ENCODE data around the gene LRRTM4. TPM values are rescaled to one million over a fixed set of nuclear protein-coding genes. Genes with fewer than 3 reads are reported as not detected.

The LRRTM4 gene
- total RNA-seq, 1 experiment from 2014 or later = not detected

DNA sequence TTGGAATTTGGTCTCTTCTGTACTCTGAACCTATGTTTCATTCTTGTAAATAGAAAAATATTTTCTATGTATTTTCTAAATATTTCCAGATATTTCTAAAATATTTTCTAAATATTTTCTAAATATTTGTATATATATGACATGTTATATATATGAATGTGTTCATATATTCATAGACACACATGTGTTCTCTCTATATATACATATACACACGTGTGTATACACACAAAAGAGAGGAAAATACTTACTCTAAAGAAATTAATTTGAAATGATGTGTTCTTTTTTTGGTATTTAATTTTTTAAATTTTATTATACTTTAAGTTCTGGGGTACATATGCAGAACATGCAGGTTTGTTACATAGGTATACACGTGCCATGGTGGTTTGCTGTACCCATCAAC lies 589.6 kb downstream of the LRRTM4 start:
- Histone ChIP-seq H4K20me1 (ENCODE audit: insufficient read depth, low read depth, low read length) (no peaks in the 10 kb centered on the region), H3K36me3 (ENCODE audit: insufficient read depth, low read length) (no peaks in the 10 kb centered on the region), H3K4me3 (ENCODE audit: low read length) (no peak overlapping the region), H2AFZ (ENCODE audit: low read length) (no peak overlapping the region), H3K79me2 (ENCODE audit: low read length) (no peaks in the 10 kb centered on the region), H3K9ac (ENCODE audit: low read length) (no peak overlapping the region), H3K9me2 (replicated peaks; ENCODE audit: insufficient read depth, low read length) (no peaks in the 10 kb centered on the region), H3K4me1 (ENCODE audit: low read length) (no peaks in the 10 kb centered on the region), H3K4me2 (ENCODE audit: low read depth, low read length, poor library complexity, severe bottlenecking) (no peak overlapping the region), H3K27ac (ENCODE audit: low read length) (no peak overlapping the region), H3K9me3 (ENCODE audit: low read length) (no peaks in the 10 kb centered on the region), H3K27me3 (ENCODE audit: low read length) (no peaks in the 10 kb centered on the region)
- DNase-seq = no peak

DNA sequence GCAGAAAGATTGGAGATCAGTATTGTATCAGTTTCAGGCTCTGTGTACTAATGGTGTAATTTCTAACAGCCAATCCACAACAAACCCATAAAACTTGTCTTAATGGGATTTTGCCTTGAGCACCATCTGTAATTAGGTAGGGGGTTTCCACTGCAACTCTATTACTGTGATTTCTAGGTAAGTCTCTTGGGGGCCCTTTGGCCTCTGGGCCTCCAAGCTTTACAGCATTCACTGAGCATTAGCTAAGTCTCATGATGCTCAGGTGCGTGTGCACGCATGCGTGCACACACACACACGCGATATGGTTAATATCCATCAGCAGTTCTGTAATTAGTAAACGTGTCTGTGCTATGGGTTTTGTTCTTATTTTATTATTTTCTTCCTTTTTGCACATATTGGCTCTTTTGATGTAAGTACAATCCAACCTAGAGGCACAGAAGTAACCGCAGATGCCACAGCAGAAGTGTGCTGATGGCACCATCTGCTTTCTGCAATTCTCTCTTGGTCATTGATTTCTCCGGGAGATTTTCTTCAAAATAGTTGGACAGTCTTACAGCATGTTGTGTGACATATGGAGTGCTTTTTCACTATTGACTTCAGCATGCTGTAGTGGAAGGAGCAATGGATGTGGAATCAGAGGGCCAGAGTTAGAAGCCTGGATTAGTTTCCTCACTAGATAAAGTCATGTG lies 592.0 kb downstream of the LRRTM4 start:
- no peaks in the 10 kb centered on the region for H3K4me1 ChIP-seq (ENCODE audit: low read length)
- H3K9me2 ChIP-seq (replicated peaks; ENCODE audit: insufficient read depth, low read length) = no peaks in the 10 kb centered on the region
- DNase-seq = no peak
- no peak overlapping the region for H3K9ac ChIP-seq (ENCODE audit: low read length)
- H2AFZ ChIP-seq (ENCODE audit: low read length) = no peak overlapping the region
- H3K4me3 ChIP-seq (ENCODE audit: low read length) = no peak overlapping the region
- no peaks in the 10 kb centered on the region for H3K36me3 ChIP-seq (ENCODE audit: insufficient read depth, low read length)
- no peak overlapping the region for H3K4me2 ChIP-seq (ENCODE audit: low read depth, low read length, poor library complexity, severe bottlenecking)
- no peaks in the 10 kb centered on the region for H3K79me2 ChIP-seq (ENCODE audit: low read length)
- H3K27ac ChIP-seq (ENCODE audit: low read length) = no peak overlapping the region
- no peaks in the 10 kb centered on the region for H3K9me3 ChIP-seq (ENCODE audit: low read length)
- H4K20me1 ChIP-seq (ENCODE audit: insufficient read depth, low read depth, low read length) = no peaks in the 10 kb centered on the region
- no peaks in the 10 kb centered on the region for H3K27me3 ChIP-seq (ENCODE audit: low read length)

GRCh38 chr2:76928026-76928425 lies 594.1 kb downstream of the LRRTM4 start:
- Histone ChIP-seq H3K79me2 (ENCODE audit: low read length) (no peaks in the 10 kb centered on the region), H3K4me2 (ENCODE audit: low read depth, low read length, poor library complexity, severe bottlenecking) (no peak overlapping the region), H3K27me3 (ENCODE audit: low read length) (no peaks in the 10 kb centered on the region), H3K9me3 (ENCODE audit: low read length) (no peaks in the 10 kb centered on the region), H3K4me1 (ENCODE audit: low read length) (no peaks in the 10 kb centered on the region), H3K9me2 (replicated peaks; ENCODE audit: insufficient read depth, low read length) (no peaks in the 10 kb centered on the region), H3K9ac (ENCODE audit: low read length) (no peak overlapping the region), H3K27ac (ENCODE audit: low read length) (no peak overlapping the region), H2AFZ (ENCODE audit: low read length) (no peak overlapping the region), H4K20me1 (ENCODE audit: insufficient read depth, low read depth, low read length) (no peaks in the 10 kb centered on the region), H3K36me3 (ENCODE audit: insufficient read depth, low read length) (no peaks in the 10 kb centered on the region), H3K4me3 (ENCODE audit: low read length) (no peak overlapping the region)
- no peak for DNase-seq

- Histone ChIP-seq H3K9me2 (replicated peaks; ENCODE audit: insufficient read depth, low read length) (no peaks in the 10 kb centered on the region), H2AFZ (ENCODE audit: low read length) (no peak overlapping the region), H3K9me3 (ENCODE audit: low read length) (no peaks in the 10 kb centered on the region), H3K4me1 (ENCODE audit: low read length) (peaks cover 7% of the 10 kb centered on the region), H3K27me3 (ENCODE audit: low read length) (no peaks in the 10 kb centered on the region), H3K79me2 (ENCODE audit: low read length) (no peaks in the 10 kb centered on the region), H3K27ac (ENCODE audit: low read length) (no peak overlapping the region), H4K20me1 (ENCODE audit: insufficient read depth, low read depth, low read length) (no peaks in the 10 kb centered on the region), H3K4me2 (ENCODE audit: low read depth, low read length, poor library complexity, severe bottlenecking) (no peak overlapping the region), H3K36me3 (ENCODE audit: insufficient read depth, low read length) (no peaks in the 10 kb centered on the region), H3K4me3 (ENCODE audit: low read length) (no peak overlapping the region), H3K9ac (ENCODE audit: low read length) (no peak overlapping the region)
- DNase-seq = no peak
Measured at GRCh38 chr2:76921006-76921405, 601.2 kb downstream of the LRRTM4 start.

DNA sequence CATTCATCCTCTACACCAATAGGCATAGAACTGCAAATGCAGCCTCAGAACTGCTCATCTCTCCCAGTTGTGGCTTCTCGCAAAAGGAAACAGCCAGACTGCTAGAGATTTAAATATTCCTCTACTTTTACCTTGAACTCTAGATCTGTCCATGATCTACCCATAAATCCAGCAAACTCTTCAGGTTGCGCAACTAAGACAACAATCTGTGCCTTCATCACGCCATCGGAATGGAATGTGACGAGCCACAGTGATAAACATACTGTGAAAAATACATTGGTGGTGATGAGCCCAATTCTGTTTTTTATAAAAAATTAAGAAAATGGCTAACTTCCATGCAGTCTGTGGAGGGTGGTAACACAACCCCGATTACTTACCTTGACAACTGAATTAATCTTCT lies 626.7 kb downstream of the LRRTM4 start:
- DNase-seq = no peak
- Histone ChIP-seq H3K9me3 (ENCODE audit: low read length) (peaks cover 3% of the 10 kb centered on the region; the same call in 1 of the 2 replicates), H3K4me1 (ENCODE audit: low read length) (no peaks in the 10 kb centered on the region), H3K79me2 (ENCODE audit: low read length) (no peaks in the 10 kb centered on the region), H2AFZ (ENCODE audit: low read length) (no peak overlapping the region), H3K36me3 (ENCODE audit: insufficient read depth, low read length) (no peaks in the 10 kb centered on the region), H3K27me3 (ENCODE audit: low read length) (no peaks in the 10 kb centered on the region), H3K27ac (ENCODE audit: low read length) (no peak overlapping the region), H3K4me3 (ENCODE audit: low read length) (no peak overlapping the region), H3K4me2 (ENCODE audit: low read depth, low read length, poor library complexity, severe bottlenecking) (no peak overlapping the region), H3K9me2 (replicated peaks; ENCODE audit: insufficient read depth, low read length) (no peaks in the 10 kb centered on the region), H3K9ac (ENCODE audit: low read length) (no peak overlapping the region), H4K20me1 (ENCODE audit: insufficient read depth, low read depth, low read length) (no peaks in the 10 kb centered on the region)

- Histone ChIP-seq H2AFZ (ENCODE audit: low read length) (no peak overlapping the region), H3K9me3 (ENCODE audit: low read length) (peaks cover 5% of the 10 kb centered on the region), H3K9me2 (replicated peaks; ENCODE audit: insufficient read depth, low read length) (no peaks in the 10 kb centered on the region), H3K79me2 (ENCODE audit: low read length) (no peaks in the 10 kb centered on the region), H3K36me3 (ENCODE audit: insufficient read depth, low read length) (no peaks in the 10 kb centered on the region), H4K20me1 (ENCODE audit: insufficient read depth, low read depth, low read length) (no peaks in the 10 kb centered on the region), H3K4me1 (ENCODE audit: low read length) (no peaks in the 10 kb centered on the region), H3K9ac (ENCODE audit: low read length) (no peak overlapping the region), H3K4me2 (ENCODE audit: low read depth, low read length, poor library complexity, severe bottlenecking) (no peak overlapping the region), H3K27ac (ENCODE audit: low read length) (no peak overlapping the region), H3K27me3 (ENCODE audit: low read length) (no peaks in the 10 kb centered on the region), H3K4me3 (ENCODE audit: low read length) (no peak overlapping the region)
- no peak for DNase-seq
Measured at GRCh38 chr2:76870581-76870980, 651.6 kb downstream of the LRRTM4 start.

DNA sequence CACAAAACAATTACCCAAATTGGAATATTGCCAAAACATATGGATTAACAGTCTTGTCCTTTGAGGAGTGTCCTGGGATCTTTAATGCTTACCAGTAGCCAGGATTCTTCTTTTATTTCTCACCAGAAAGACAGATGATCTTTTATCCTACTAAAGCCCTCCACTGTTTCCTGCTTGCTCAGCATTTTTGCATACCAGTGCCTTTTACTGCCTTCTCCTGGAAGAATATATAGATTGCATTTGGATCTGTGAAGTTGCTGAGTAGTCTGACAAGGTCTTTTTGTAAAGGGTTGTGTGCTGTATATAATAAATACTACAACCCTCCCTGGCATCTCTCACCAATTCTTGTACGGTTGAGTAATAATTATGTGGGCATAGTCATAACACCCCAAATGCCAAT lies 652.2 kb downstream of the LRRTM4 start:
- Histone ChIP-seq H3K9ac (ENCODE audit: low read length) (no peak overlapping the region), H3K9me3 (ENCODE audit: low read length) (peaks cover 5% of the 10 kb centered on the region), H3K79me2 (ENCODE audit: low read length) (no peaks in the 10 kb centered on the region), H3K4me3 (ENCODE audit: low read length) (no peak overlapping the region), H3K27ac (ENCODE audit: low read length) (no peak overlapping the region), H3K4me2 (ENCODE audit: low read depth, low read length, poor library complexity, severe bottlenecking) (no peak overlapping the region), H3K27me3 (ENCODE audit: low read length) (no peaks in the 10 kb centered on the region), H2AFZ (ENCODE audit: low read length) (no peak overlapping the region), H3K9me2 (replicated peaks; ENCODE audit: insufficient read depth, low read length) (no peaks in the 10 kb centered on the region), H3K36me3 (ENCODE audit: insufficient read depth, low read length) (no peaks in the 10 kb centered on the region), H3K4me1 (ENCODE audit: low read length) (no peaks in the 10 kb centered on the region), H4K20me1 (ENCODE audit: insufficient read depth, low read depth, low read length) (no peaks in the 10 kb centered on the region)
- DNase-seq = no peak

DNA sequence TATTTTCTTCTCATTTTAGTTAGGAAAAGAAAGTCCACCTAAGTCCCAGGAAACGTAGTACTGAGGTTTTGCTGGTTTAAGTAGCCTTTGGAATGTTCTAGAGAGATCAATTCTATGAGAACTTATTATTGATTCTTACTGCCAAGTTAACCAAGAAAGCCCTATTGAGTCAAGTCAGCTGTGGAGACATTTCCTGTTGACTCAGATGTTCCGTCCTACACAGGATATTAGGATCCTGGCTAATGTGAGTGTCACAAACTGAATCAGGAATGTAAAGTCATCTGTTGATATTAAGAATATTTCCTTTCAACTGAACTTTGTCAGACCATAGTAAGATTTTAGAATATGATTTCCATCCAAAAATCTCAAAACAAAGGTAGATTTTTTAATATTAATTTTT lies 654.3 kb downstream of the LRRTM4 start:
- no peaks in the 10 kb centered on the region for H4K20me1 ChIP-seq (ENCODE audit: insufficient read depth, low read depth, low read length)
- no peaks in the 10 kb centered on the region for H3K79me2 ChIP-seq (ENCODE audit: low read length)
- no peak for DNase-seq
- no peaks in the 10 kb centered on the region for H3K27me3 ChIP-seq (ENCODE audit: low read length)
- H3K9me2 ChIP-seq (replicated peaks; ENCODE audit: insufficient read depth, low read length) = no peaks in the 10 kb centered on the region
- peaks cover 5% of the 10 kb centered on the region for H3K9me3 ChIP-seq (ENCODE audit: low read length)
- H3K36me3 ChIP-seq (ENCODE audit: insufficient read depth, low read length) = no peaks in the 10 kb centered on the region
- no peaks in the 10 kb centered on the region for H3K4me1 ChIP-seq (ENCODE audit: low read length)
- H3K4me2 ChIP-seq (ENCODE audit: low read depth, low read length, poor library complexity, severe bottlenecking) = no peak overlapping the region
- no peak overlapping the region for H3K27ac ChIP-seq (ENCODE audit: low read length)
- H2AFZ ChIP-seq (ENCODE audit: low read length) = no peak overlapping the region
- no peak overlapping the region for H3K9ac ChIP-seq (ENCODE audit: low read length)
- no peak overlapping the region for H3K4me3 ChIP-seq (ENCODE audit: low read length)
